Lung (tissue), 12 donors: ENCODE data around the gene CD302. TPM values are rescaled to one million over a fixed set of nuclear protein-coding genes. Genes with fewer than 3 reads are reported as not detected.

Source experiments
- ATAC-seq: fragments of 200-7000 bp; cut with Tn5 transposase; one replicate; pipeline ENCODE4 v1.9.1; 2020; ENCODE audit warnings: moderate number of reproducible peaks; ENCODE audit not compliant: insufficient read depth, low FRiP score
- DNase-seq, 3 donors: peaks; one replicate each; pipeline ENCODE4 v3.0.0-alpha.2; 2013 to 2017
- H3K27ac ChIP-seq, 2 donors: one replicate each; pipeline ENCODE4 v1.5.1; 2013; ENCODE audit warnings: mild to moderate bottlenecking in 2 of 2, moderate library complexity in 2 of 2, control low read depth in 1 of 2, inconsistent platforms in 1 of 2, low read depth in 1 of 2, low read length in 1 of 2
- H3K27me3 ChIP-seq, 3 donors: one replicate each; pipeline ENCODE4 v1.5.1; 2013; ENCODE audit warnings: low read length in 2 of 3; ENCODE audit not compliant: control insufficient read depth in 3 of 3, insufficient read depth in 3 of 3
- H3K36me3 ChIP-seq, 4 donors: one replicate each; pipeline ENCODE4 v1.5.1; 2013; ENCODE audit warnings: low read length in 4 of 4, mild to moderate bottlenecking in 1 of 4, moderate library complexity in 1 of 4; ENCODE audit not compliant: control insufficient read depth in 4 of 4, insufficient read depth in 4 of 4
- H3K4me1 ChIP-seq, 5 donors: one replicate each; pipeline ENCODE4 v1.5.1; 2013; ENCODE audit warnings: low read length in 5 of 5, mild to moderate bottlenecking in 2 of 5, moderate library complexity in 1 of 5; ENCODE audit not compliant: control insufficient read depth in 5 of 5, insufficient read depth in 5 of 5
- H3K4me3 ChIP-seq: one replicate; pipeline ENCODE4 v1.5.1; 2013; ENCODE audit warnings: mild to moderate bottlenecking, control low read depth, moderate library complexity
- H3K9ac ChIP-seq, 2 donors: one replicate each; pipeline ENCODE4 v1.5.1; 2013; ENCODE audit warnings: low read length in 2 of 2, control low read depth in 1 of 2; ENCODE audit not compliant: insufficient read depth in 1 of 2
- H3K9me3 ChIP-seq, 4 donors: one replicate each; pipeline ENCODE4 v1.5.1; 2013; ENCODE audit warnings: low read length in 3 of 4, mild to moderate bottlenecking in 1 of 4, moderate library complexity in 1 of 4; ENCODE audit not compliant: control insufficient read depth in 4 of 4, insufficient read depth in 3 of 4
- WGBS, 2 donors: extraction: QIAGEN DNeasy Blood & Tissue Kit; methylation state at CpG; one replicate each; pipeline ENCODE4 v1.1.7; 2013; 5-methylcytosine and 5-hydroxymethylcytosine counted together
- polyA plus RNA-seq, 2 donors: library from polyadenylated mRNA; stranded (reverse); fragments of 200-250 nt; gene quantifications; one replicate each; pipeline ENCODE4 v1.2.1, GENCODE V29; 2013
- total RNA-seq, 2 donors: library from RNA; depleted of rRNA in 1 of 2; stranded (reverse); fragments of >200 nt in 1 of 2; gene quantifications; one replicate each; pipeline ENCODE4 v1.2.1, GENCODE V29; 2014 to 2021
- TF ChIP-seq, protein P1 (sequence below): IDR thresholded peaks from 2 replicates; pipeline ENCODE4 v1.5.1; 2012; ENCODE audit warnings: mild to moderate bottlenecking; ENCODE audit errors: control extremely low read depth, extremely low read depth
- donor health status: control.
- donor health status: control.
- donor health status: Bipolar disorder and iron deficiency.
- donor health status: healthy.
- donor health status: DM: yes; HTN: yes; CAD: no.

Gene CD302
- total and polyA plus RNA-seq, 4 donors = 23.4 to 89.8 (median 43.2) TPM

GRCh38 chr2:159755788-159756187 lies 42.2 kb downstream of the CD302 start:
- H3K9ac ChIP-seq = no peak overlapping the region
- TF ChIP-seq, protein P1, sequence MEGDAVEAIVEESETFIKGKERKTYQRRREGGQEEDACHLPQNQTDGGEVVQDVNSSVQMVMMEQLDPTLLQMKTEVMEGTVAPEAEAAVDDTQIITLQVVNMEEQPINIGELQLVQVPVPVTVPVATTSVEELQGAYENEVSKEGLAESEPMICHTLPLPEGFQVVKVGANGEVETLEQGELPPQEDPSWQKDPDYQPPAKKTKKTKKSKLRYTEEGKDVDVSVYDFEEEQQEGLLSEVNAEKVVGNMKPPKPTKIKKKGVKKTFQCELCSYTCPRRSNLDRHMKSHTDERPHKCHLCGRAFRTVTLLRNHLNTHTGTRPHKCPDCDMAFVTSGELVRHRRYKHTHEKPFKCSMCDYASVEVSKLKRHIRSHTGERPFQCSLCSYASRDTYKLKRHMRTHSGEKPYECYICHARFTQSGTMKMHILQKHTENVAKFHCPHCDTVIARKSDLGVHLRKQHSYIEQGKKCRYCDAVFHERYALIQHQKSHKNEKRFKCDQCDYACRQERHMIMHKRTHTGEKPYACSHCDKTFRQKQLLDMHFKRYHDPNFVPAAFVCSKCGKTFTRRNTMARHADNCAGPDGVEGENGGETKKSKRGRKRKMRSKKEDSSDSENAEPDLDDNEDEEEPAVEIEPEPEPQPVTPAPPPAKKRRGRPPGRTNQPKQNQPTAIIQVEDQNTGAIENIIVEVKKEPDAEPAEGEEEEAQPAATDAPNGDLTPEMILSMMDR = no peak
- peaks cover 5 to 48% (median 28%) of the 10 kb centered on the region in 4 donors for H3K36me3 ChIP-seq
- H3K27me3 ChIP-seq = no peaks in the 10 kb centered on the region
- peak overlapping the region in 1 of 2 donors; percentile 21 for H3K27ac ChIP-seq
- H3K4me3 ChIP-seq = no peak overlapping the region
- no peak for DNase-seq
- no peaks in the 10 kb centered on the region for H3K9me3 ChIP-seq
- H3K4me1 ChIP-seq = peaks cover 0 to 26% (median 3%) of the 10 kb centered on the region in 5 donors
- peak; percentile 71 for ATAC-seq

DNA sequence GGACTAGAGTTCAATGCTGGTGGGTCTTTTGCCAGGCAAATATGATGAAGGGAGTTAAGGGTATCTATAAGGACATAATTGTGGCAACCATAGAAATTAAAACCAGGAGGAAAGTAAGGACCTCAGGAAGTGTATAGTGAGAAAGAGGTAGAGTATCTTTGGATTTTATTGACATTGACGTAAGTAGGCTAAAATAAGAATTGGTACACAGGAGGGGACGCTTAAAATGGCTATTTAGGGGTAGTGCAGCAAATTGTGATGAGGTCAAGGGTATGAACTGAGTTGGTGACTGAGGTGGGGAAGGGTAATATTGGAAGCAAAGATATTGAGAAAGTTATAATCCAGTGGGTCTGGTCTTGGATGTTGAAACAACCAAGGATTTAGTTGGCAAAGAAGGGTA lies 43.0 kb downstream of the CD302 start:
- TF ChIP-seq, protein P1 = no peak
- peaks cover 0 to 26% (median 3%) of the 10 kb centered on the region in 5 donors for H3K4me1 ChIP-seq
- H3K9me3 ChIP-seq = no peaks in the 10 kb centered on the region
- DNase-seq (no peak), ATAC-seq (no peak)
- H3K9ac ChIP-seq = no peak overlapping the region
- H3K27ac ChIP-seq = no peak overlapping the region
- no peak overlapping the region for H3K4me3 ChIP-seq
- peaks cover 6 to 48% (median 26%) of the 10 kb centered on the region in 4 donors for H3K36me3 ChIP-seq
- 94 to 95% methylated on average over 2 of the region's 2 CpGs for WGBS, 2 donors
- no peaks in the 10 kb centered on the region for H3K27me3 ChIP-seq

GRCh38 chr2:159753797-159754196 lies 44.2 kb downstream of the CD302 start:
- Histone ChIP-seq H3K9me3 (no peaks in the 10 kb centered on the region), H3K27me3 (no peaks in the 10 kb centered on the region), H3K36me3 (peaks cover 10 to 45% (median 28%) of the 10 kb centered on the region in 4 donors), H3K9ac (no peak overlapping the region), H3K4me1 (peaks cover 0 to 26% (median 3%) of the 10 kb centered on the region in 5 donors), H3K4me3 (no peak overlapping the region), H3K27ac (peak overlapping the region in 1 of 2 donors; percentile 16)
- ATAC-seq (no peak), DNase-seq (no peak)
- 37 to 70% methylated on average over 4 of the region's 4 CpGs for WGBS, 2 donors
- TF ChIP-seq, protein P1 = no peak

- peaks cover 16 to 50% (median 35%) of the 10 kb centered on the region in 4 donors for H3K36me3 ChIP-seq
- TF ChIP-seq, protein P1 = no peak
- no peaks in the 10 kb centered on the region for H3K27me3 ChIP-seq
- peaks cover 0 to 23% (median 0%) of the 10 kb centered on the region in 5 donors for H3K4me1 ChIP-seq
- ATAC-seq (no peak), DNase-seq (no peak)
- no peak overlapping the region for H3K4me3 ChIP-seq
- WGBS, 2 donors = 85 to 92% methylated on average over 1 of the region's 1 CpG
- no peak overlapping the region for H3K9ac ChIP-seq
- no peak overlapping the region for H3K27ac ChIP-seq
- peaks cover 0 to 1% (median 0%) of the 10 kb centered on the region in 4 donors for H3K9me3 ChIP-seq
These were observed 47.1 kb downstream of the CD302 start for GRCh38 chr2:159750873-159751272.
